NCI-H526 treated with DMSO at 0.1 percent for 48 hours (cell line): Measurements from ENCODE around the gene DOCK9.
"Not testable (repeated sequence)": the region's sequence is repeated elsewhere in the genome, so short reads cannot be mapped to it uniquely, and the experiment has no call there.

Experiments
- DNase-seq: peaks from one replicate; lab custom pipeline; 2025; lab: John Stamatoyannopoulos, UW

Gene DOCK9

GRCh38 chr13:98822225-98822606 is 155.6 kb downstream of the DOCK9 start:
- no peak for DNase-seq

- no peak for DNase-seq
These were observed 156.3 kb downstream of the DOCK9 start for GRCh38 chr13:98821372-98822224.

GRCh38 chr13:98820744-98821371 is 157.0 kb downstream of the DOCK9 start:
- DNase-seq, result no peak

- no peak for DNase-seq
These were observed 157.6 kb downstream of the DOCK9 start for GRCh38 chr13:98820300-98820699.

- no peak for DNase-seq
These were observed 158.4 kb downstream of the DOCK9 start for GRCh38 chr13:98819382-98820010.

- no peak for DNase-seq
These were observed 161.5 kb downstream of the DOCK9 start for GRCh38 chr13:98816406-98816805.

- DNase-seq, result no peak
These were observed 163.9 kb downstream of the DOCK9 start for GRCh38 chr13:98813993-98814392.

GRCh38 chr13:98812186-98812790 is 165.6 kb downstream of the DOCK9 start:
- not testable (repeated sequence) for DNase-seq

GRCh38 chr13:98810746-98811145 is 167.1 kb downstream of the DOCK9 start:
- DNase-seq, result no peak

GRCh38 chr13:98809345-98809777 is 168.5 kb downstream of the DOCK9 start:
- DNase-seq, result no peak

- DNase-seq, result no peak
These were observed 170.1 kb downstream of the DOCK9 start for GRCh38 chr13:98807774-98808173.

- DNase-seq, result no peak
These were observed 173.5 kb downstream of the DOCK9 start for GRCh38 chr13:98804336-98804855.

GRCh38 chr13:98803921-98804320 is 173.9 kb downstream of the DOCK9 start:
- no peak for DNase-seq

GRCh38 chr13:98803111-98803561 is 174.7 kb downstream of the DOCK9 start:
- no peak for DNase-seq

- no peak for DNase-seq
These were observed 175.3 kb downstream of the DOCK9 start for GRCh38 chr13:98802559-98802958.

GRCh38 chr13:98801626-98802418 is 176.0 kb downstream of the DOCK9 start:
- no peak for DNase-seq

- DNase-seq, result no peak
These were observed 177.8 kb downstream of the DOCK9 start for GRCh38 chr13:98800078-98800477.

- no peak for DNase-seq
These were observed 178.8 kb downstream of the DOCK9 start for GRCh38 chr13:98798849-98799645.

- no peak for DNase-seq
These were observed 180.4 kb downstream of the DOCK9 start for GRCh38 chr13:98797456-98797855.

GRCh38 chr13:98796798-98797197 is 181.1 kb downstream of the DOCK9 start:
- DNase-seq, result no peak

- no peak for DNase-seq
These were observed 181.7 kb downstream of the DOCK9 start for GRCh38 chr13:98796191-98796590.
